NCI-H1436 treated with DMSO at 0.1 percent for 48 hours (cell line): ENCODE measurements around the gene FBLN1.
"Not testable (repeated sequence)": the region's sequence is repeated elsewhere in the genome, so short reads cannot be mapped to it uniquely, and the experiment has no call there.

Experiments
- DNase-seq: peaks from one replicate; lab custom pipeline; 2025; lab: John Stamatoyannopoulos, UW

FBLN1 gene

DNA sequence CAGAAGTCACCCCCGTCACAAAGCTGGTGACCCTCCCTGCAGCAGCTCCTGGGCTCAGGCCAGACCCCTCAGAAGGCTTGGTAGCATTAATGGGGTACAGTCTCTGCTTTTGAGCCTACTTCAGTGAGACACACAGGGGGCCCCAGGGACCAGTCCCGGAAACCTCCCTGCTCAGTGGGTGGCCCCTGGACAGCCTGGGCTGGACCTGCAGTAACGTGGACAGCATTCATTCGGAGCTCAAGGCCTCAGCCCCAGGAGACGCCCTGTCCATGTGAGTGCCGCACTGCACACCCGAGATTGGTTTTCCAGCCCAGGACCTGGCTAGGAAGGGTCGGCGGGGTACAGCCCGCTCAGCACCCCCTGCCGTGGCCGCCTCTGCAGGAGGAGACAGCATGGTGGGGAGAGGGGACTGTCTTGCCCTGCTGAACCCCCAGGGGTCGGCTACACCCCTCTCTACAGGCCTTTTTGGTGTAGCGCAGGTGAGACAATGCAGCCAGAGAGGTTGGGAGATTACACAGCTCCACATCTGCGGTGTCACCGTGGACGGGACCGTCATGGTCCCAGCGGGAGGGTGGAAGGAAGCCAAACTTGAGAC is 83.4 kb downstream of the FBLN1 start:
- no peak for DNase-seq

DNA sequence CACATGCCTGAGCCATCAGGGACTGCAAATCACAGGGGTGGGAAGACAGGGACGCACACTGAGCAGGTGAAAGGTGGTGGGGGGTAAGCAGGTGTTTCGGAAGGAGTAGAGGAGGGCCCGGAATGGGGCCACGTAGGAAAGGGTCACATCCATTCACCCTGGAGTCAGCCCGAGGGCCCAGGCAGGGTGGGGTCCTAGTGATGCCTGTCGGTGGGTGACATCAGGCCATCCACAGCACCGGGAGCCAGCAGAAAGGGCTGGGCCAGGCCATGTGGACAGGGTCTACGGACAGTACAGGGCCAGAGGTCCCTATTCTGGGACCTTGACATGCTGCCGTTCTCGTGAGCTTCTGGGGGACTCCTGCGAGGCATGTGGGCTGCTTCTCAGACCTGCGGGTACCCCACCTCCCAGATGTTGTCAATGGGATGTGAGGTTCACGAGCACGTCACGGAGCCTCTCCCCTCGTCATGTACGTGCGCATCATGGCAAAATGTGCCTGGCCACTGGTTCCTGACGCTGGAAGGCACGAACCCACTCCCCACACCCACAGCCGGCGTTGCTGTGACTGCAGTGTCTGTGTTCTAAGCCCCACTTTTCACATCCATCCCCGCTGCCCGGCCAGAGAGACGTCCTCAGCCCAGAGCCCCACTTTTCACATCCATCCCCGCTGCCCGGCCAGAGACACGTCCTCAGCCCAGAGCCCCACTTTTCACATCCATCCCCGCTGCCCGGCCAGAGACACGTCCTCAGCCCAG is 84.1 kb downstream of the FBLN1 start:
- no peak for DNase-seq

DNA sequence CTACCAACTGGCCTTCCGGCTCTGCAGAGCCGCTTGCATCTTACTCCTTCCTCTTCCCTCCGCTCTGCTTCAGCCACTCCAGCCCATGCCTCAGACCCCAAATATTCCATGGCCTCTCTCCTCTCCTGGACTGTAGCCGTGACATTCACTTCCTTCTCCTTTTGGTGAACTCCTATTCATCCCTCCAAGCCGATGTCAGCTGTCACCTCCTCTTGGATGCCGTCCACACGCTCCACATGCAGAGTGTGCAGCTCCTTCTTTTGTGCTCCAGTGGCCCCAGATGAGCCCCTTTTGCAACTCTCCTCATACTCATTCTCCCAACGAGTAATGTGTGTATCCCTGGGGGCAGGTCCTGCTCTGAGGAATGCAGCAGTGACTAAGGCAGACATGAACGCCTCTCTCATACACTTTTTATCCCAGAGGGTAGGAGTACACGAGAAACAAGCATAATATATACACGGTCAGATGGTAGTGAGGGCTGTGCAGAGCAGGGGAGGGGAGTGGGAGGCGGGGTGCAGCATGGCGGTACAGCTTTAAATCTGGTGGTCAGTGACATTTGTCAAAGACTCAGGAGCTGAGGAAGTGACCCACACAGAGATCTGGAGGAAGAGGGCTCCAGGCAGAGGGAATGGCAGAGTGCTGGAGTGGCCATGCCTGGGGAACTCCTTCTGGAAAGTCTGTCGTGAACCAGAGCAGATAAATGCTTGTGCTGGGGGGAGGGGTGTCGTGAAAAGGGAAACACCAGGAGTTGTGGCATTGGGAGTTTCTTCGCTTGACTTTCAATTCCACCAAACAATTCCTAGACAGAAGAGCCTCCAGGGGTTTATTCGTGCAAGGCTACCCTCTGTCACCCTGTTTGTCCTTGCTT is 85.2 kb downstream of the FBLN1 start:
- no peak for DNase-seq

DNA sequence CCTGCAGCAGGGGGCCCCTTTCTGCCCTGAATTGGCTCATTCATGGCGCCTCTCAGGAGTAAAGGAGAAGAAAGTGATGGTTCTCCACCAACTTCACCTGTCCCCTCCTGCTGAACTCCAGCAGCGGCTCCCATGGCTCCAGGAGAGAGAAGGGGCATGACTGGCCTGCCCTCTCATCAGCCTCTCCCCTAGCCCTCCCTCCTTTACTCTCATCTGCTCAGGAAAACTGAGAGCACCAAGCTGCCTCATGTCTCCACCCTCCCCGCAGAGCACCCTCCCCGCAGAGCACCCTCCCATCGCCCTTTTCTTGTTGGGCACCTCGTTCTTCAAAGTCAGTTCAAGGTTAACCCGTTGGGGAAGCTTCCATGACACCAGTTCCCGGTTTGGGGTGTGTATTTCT is 86.9 kb downstream of the FBLN1 start:
- no peak for DNase-seq

DNA sequence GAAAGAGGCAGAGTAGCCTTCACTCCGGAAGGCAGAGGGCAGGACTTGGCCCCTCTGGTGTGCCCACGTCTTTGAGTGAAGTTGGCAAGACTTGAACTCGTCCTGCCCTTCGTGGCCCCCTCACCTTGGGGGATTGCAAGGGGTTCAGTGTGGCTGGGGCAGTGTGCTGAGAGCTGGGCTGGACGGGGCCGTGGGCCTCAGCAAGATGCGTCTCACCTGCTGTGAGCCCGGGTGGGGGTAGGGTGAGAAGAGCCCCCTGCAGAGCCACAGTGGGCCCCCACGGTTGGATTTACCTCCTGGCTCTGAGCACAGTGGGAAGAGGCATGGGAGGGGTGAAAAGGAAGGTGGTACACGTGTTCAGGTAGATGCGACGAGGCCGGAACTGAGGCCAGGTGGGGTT is 87.6 kb downstream of the FBLN1 start:
- DNase-seq: no peak

DNA sequence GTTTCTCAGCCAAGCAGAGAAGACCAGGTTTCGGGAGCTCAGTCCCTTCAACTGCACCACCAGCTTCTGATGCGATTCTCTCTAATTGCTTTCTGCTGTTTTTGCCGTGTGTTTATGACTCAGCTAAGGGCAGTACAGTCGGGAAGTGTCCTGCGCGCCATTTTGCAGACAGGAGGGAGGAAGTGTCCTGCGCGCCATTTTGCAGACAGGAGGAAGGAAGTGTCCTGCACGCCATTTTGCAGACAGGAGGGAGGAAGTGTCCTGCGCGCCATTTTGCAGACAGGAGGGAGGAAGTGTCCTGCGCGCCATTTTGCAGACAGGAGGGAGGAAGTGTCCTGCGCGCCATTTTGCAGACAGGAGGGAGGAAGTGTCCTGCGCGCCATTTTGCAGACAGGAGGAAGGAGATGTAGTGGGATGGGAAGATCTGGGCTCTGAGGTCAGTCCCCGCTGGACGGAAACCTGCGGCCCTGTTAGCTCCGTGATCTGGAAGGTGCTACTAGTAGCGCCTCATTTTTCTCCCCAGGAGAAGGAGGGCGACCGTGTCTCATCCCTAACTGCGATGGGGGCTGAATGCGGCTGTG is 89.0 kb downstream of the FBLN1 start:
- not testable (repeated sequence) for DNase-seq

DNA sequence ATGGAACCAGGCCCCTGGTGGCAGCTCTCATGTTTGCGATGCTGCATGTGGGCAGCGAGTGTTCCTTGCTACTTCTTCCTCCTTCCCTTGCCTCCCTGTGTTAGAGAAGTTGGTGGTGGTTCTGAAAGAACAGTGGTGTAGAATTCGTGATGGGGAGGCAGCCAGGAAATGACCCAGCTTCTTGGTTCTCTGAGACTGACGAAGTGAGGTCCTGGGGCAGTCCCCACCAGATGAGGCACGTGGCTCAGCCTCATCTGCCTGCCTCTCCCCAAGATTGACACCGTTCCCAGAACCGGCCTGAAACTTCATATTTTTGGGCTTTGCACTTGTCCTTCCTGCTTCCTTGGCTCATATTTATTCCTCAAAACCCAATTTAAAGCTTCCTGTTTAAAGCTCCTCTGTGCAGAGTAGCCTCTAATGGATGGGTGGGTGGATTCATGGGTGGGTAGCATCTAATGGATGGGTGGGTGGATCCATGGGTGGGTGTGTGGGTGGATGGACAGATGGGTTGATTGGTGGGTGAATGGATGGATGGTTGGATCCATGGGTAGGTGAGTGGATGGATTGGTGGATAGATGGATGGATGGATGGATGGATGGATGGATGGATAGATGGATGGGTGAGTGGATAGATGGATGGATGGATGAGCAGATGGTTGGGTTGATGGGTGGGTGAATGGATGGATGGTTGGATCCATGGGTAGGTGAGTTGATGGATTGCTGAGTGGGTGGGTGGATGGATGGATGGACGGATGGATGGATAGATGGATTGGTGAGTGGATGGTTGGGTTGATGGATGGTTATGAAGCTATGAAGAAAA is 91.6 kb downstream of the FBLN1 start:
- no peak for DNase-seq

DNA sequence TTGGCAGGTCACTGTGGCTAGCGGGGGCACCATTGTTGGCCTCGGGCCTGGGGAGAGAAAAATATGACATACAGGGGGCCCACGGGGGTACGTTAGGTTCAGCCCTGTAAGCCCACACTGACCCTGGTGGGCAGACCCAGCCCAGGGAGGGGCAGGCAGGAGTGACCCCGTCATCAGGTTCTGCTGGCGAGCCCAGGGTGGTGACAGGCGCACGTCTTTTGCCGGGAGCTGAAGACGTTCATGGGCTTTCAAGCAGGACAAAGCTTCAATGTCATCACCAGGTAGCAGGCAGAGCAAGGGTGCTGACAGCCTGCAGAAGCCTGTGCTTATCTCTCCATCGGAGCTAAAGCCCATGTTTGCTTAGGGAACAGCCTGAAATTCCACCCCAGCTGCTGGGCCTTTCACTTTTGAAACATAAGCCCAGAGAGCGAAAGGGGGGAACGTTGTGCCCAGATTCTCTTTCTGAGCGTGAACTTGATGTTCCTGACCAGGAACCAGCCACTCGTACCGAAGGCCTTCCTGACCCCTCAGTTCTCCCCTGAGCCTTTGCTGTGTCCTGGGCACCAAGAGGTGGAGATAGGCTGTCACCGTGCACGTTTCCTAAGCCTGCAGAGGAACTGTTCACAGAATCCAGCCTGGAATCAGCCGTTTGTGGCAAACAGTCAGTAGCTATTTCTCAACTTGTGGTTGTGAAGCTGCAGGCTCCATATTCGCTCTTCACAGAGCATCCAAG is 94.9 kb downstream of the FBLN1 start:
- no peak for DNase-seq

DNA sequence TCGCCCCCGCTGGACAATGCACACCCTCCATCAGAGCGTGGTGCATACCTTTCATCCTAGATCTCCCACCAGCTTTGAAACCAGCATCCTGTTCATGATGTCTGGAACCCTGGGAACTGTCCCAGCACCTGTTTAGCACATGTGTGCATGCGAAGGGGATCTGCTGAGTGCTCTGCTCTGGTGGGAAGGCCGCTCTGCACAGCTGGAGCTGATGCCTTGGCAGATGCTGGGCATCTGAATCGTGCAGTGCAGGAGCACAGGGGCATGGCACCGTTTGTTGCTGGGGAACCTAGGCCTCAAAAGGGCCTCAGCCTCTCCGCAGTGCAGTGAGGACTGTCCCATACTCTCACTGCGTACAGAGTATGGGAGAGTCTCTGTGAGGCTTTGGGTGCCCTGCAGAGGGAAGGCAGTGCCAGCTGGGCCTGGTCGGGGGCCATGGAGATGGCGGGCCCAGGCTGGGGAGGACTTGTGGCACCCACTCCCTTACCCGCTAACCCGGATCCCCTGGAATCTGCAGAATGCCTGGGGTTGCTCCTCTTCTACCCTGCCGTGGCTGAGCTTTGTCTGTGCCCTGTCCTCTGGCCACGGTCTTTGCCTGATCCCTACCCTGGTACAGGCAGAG is 96.0 kb downstream of the FBLN1 start:
- DNase-seq: no peak

DNA sequence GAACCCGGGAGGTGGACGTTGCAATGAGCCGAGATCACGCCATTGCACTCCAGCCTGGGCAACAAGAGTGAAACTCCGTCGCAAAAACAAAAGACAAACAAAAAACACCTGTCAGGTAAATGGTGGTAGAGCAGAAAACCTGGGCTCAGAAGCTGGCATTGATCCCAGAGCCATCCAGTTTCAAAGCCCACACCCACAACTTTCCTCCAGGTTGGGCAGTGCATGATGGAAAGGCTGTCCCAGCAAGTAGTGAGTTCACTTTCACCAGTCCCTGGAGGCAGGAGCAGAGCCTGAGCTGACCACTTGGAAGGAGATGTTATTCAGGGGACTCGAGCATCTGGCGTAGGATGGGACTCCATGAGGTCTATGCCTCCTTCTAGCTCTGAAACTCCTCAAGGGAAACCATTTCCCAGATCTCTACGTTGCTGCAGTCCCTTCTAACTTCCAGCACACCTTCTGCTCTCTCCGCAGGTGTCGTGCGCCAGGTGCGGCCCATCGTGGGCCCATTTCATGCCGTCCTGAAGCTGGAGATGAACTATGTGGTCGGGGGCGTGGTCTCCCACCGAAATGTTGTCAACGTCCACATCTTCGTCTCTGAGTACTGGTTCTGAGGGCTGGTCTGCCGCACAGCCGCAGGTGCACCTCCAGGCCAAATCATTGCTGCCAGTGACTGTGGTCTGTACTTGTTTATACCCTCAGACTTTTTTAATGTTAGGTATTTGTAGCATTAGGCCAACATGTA is 97.3 kb downstream of the FBLN1 start:
- no peak for DNase-seq

DNA sequence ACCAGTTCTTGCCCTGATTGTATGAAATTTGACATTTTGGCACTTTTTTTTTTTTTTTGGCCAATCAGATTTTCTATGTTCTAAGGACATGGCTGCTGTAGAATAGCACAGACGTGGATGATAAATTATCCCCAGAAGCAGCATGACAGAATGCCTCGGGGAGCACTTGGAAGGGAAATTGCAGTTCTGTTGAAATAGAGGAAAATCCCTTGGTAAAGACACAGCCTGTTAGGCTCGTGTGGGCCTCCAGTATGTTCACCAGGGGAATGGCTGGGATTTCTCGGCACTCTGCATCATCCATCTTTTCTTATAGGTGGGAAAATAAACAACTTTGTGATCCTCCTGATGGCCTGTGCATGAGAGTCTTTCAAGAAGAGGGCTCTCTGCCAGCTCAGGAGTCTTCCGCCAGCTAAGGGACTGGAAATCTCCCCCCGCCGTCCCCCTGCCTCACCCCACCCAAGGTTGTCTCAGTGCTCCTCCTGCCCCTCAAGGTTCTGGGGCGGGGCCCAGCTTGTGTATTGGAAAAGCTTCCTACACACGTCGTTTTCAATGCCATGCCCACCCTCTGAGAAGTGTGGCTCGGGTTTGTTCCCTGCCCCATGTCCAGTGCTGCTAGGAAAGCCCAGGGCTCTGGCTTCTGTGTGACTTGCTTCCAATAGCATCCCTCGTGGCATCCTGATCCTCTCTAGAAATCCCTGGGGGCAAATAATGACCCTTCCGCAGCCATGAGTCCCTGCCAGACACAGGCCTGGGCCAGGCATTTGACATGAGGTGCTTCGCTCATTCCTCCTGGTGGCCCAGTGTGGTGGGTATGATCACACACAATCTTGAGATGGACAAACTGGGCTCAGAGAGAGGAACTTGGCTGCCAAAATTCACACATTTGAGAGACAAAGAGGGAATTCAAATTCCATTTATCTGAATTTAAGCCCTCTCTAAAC is 98.4 kb downstream of the FBLN1 start:
- DNase-seq: no peak

DNA sequence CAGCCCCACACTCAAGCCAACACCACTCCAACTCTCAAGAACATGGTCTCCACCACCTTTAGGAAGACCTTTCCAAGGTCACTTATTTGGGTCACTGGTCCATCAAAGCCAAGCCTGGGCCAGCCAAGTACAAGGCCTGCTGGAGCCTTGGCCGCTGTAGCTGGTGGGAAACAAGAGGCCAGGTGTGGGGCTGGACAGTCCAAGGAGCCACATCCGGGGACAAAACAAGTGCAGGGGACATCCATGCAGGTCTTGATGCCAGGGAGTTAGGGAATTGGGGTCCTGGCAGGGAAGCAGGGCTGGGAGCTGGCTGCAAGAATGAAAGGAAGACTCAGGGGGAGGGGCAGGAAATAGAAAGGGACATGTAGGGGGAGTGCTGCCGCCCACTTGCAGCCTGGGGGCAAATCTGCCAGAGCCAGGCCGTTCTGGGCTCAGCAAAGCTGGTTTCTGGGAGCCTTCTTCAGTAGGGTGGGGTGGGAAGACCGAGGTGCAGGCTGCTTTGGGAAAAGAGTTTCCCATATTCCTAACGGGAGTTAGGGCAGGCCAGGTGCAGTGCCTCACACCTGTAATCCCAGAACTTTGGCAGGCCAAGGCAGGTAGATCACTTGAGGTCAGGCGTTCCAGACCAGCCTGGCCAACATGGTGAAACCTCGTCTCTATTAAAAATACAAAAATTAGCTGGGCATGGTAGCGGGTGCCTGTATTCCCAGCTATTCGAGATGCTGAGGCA is 99.5 kb downstream of the FBLN1 start:
- no peak for DNase-seq

DNA sequence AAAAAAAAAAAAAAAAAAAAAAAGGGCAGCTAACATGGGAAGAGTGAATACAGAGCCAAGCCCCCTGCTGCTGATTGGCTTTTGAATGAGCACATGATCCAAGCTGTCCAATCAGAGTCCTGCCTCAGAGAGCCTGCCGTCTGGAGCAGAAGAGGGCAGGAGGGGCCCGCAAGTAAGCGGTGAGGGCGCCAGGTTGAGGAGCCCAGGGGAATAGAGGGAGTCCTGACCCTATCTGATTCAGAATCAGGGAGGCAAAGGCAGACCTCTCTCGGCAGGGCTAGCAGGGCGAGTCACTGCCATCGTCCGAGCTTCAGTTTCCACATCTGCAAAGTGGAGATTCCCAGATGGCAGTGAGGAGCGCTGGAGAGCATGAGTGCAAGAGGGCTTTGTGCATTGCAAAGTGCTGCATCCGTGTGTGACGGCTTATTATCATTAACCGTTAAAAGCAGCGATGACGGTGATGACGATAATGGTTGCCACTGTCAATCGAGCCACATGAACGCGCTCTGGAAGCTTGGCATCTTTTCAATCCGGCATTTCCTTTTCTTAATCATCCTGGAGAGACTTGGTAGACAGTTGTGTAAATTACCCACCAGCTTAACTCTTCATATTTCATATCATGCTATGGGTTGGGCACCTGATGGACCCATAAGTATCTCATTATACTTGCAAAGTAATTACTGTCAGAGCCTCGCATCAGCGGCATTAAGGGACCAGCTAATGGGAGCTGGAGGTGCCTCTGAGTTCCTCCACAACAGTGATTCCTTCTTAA is 100.3 kb downstream of the FBLN1 start:
- DNase-seq: peak; percentile 78

DNA sequence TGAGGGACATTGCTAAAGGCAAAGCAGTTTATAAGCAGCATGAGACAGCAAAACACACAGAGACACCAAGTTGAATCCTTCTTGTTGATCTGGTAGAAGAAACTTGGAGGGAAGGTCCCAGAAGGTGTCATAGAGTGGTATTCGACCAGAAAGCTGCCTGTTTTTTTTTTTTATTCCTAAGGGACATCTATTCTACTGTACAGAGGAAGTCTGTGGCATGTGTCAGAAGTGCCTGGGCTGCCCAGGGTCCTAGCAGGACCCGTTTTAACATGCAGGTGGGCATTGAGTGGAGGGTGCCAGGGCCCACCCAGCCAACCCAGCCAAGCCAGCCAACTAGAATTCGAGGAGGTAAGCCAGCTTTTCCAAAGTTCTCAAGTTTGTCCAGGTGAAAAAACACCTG is 100.9 kb downstream of the FBLN1 start:
- no peak for DNase-seq

DNA sequence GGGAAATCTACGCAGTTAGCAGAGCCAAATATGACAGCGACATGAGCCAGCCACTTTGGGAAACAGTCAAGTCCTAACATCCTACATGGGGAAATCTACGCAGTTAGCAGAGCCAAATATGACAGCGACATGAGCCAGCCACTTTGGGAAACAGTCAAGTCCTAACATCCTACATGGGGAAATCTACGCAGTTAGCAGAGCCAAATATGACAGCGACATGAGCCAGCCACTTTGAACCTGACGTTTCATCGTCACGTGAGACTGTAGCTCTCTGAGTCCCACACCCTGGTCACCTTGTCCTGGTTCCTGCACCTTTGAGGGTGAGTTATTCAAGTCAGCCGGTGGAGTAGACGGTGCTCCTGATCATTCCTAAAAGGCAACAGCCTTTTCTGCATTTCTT is 105.4 kb downstream of the FBLN1 start:
- DNase-seq: not testable (repeated sequence)

DNA sequence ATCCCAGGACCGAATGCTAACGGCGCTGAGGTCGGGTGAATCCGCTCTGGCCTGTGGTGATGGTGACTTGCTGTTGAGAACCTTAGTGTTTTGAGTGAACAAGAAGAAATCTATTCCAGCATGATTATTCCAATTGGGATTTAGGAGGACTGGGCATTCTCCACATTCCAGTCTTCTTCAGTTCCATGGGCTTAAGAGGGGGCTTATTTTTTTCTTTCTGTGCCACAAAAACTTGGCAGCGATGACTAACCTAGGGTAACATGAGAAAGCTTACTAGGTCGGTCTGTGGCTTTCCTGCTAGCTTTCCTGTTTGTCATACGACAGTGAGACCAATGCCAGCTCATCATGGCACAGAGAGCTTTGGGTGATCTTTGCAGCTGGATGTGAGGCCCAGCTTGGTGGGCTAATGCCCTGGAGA is 106.1 kb downstream of the FBLN1 start:
- no peak for DNase-seq

DNA sequence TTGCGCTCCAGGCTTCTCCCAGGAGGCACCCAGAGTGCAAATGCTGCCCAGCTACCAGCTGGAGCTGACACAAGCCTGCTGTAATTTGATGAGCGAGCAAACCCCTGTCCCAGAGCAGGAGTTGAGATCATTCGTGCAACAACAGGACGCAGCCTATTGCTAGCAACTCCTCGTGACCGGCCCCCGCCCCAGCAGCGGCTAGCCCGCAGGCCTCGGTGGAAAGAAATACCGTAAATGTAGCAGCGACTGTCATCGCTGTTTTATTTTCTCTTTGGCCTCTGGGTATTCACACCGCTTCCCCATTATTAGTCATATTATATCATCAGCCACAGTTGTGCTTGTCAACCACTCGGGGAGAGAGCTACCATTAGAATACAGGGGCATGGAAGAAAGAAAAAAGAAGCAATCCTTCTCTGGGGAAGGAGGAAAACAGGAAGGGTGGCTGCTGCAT is 109.8 kb downstream of the FBLN1 start:
- DNase-seq: peak; percentile 9
